Pancreas (tissue), 10 donors: ENCODE data around the gene WDCP. TPM values are rescaled to one million over a fixed set of nuclear protein-coding genes. Genes with fewer than 3 reads are reported as not detected.
"Not testable (repeated sequence)": the region's sequence is repeated elsewhere in the genome, so short reads cannot be mapped to it uniquely, and the experiment has no call there.

Experiments used
- ATAC-seq, 4 donors: fragments of 200-7000 bp; cut with Tn5 transposase; one replicate each; pipeline versions ENCODE4 v1.8.0 to v1.9.1; 2020; ENCODE audit warnings: mild to moderate bottlenecking in 4 of 4, moderate library complexity in 4 of 4
- DNase-seq, 6 donors: peaks; one replicate each; pipeline ENCODE4 v3.0.0-alpha.2; 2020
- FAIRE-seq: peaks from 2 replicates; lab custom pipeline; 2012; peaks lifted over from hg19 to GRCh38; lab: Jason Lieb, UNC
- H3K27ac ChIP-seq, 4 donors: fragments of 200-600 bp; sonication (generic); 1 replicate in 3 of 4; 2 replicates in 1 of 4; pipeline versions ENCODE4 v1.5.0 to v1.8.0; 2020
- H3K27me3 ChIP-seq, 4 donors: fragments of 200-600 bp; one replicate each; pipeline ENCODE4 v1.8.0; 2021
- H3K36me3 ChIP-seq, 3 donors: fragments of 200-600 bp; sonication (generic) in 1 of 3; one replicate each; pipeline versions ENCODE4 v1.5.0 to v1.8.0; 2020 to 2021
- H3K4me1 ChIP-seq, 3 donors: fragments of 200-600 bp; one replicate each; pipeline ENCODE4 v1.8.0; 2021
- H3K4me3 ChIP-seq, 4 donors: fragments of 200-600 bp; sonication (generic) in 2 of 4; one replicate each; pipeline versions ENCODE4 v1.5.0 to v1.8.0; 2020 to 2021
- H3K9me3 ChIP-seq, 4 donors: fragments of 200-600 bp; one replicate each; pipeline ENCODE4 v1.8.0; 2021
- CTCF ChIP-seq, 4 donors: fragments of 200-600 bp; sonication (generic) in 3 of 4; IDR thresholded peaks; one replicate each; pipeline versions ENCODE4 v1.5.0 to v1.8.0; 2021; ENCODE audit warnings: antibody characterized with exemption in 4 of 4
- WGBS, 2 donors: extraction: QIAGEN DNeasy Blood & Tissue Kit; methylation state at CpG; one replicate each; pipeline ENCODE4 v1.1.7; 2013; 5-methylcytosine and 5-hydroxymethylcytosine counted together
- intact Hi-C, 3 donors: fragments of 100-400 bp; cut with DNase I; formaldehyde crosslinking; loops; one replicate each; pipeline versions ENCODE4 v1.11.1 to v1.14.2; 2022
- polyA plus RNA-seq, 2 donors: library from polyadenylated mRNA; stranded (reverse); fragments of 200-250 nt; gene quantifications; one replicate each; pipeline ENCODE4 v1.2.3, GENCODE V29; 2013
- total RNA-seq, 6 donors: library from RNA; stranded (reverse); fragmentation: NEBNext Ultra II Directional in 4 of 6; extraction: Animal tissue kit (Norgen Biotek cat#: 25700) in 4 of 6; gene quantifications; one replicate each; pipeline versions ENCODE4 v1.2.1 to v1.2.4, GENCODE V29; 2021 to 2023
- donor health status: healthy with polysubstance abuse.
- donor health status: DM: no; HTN: no; CAD: no; lungs with moderate emphysema.
- donor health status: DM: no; HTN: no; CAD: no.
- donor health status: control.
- donor health status: control.
- donor health status: Bipolar disorder and iron deficiency.
- donor health status: DM: yes; HTN: yes; CAD: no.
- donor health status: DM: no; HTN: no; CAD: no.
- donor health status: DM: no; HTN: no; CAD: no.
- donor health status: DM: yes; HTN: yes; CAD: no.

WDCP gene
- 1 to 10 TPM; 2.2 to 8.5 (median 3.1) TPM for total RNA-seq
- polyA plus RNA-seq: 1 to 10 TPM in 1 of 2 donors, under 1 TPM in 1; 0.84 to 1.7 TPM

- 0 to 1% methylated on average over 38 of the region's 38 CpGs for WGBS, 2 donors
- no peak within 1 kb of the TSS for H3K27ac ChIP-seq
- FAIRE-seq: peak; percentile 60
These were observed at the start of gene WDCP for GRCh38 chr2:24046930-24047702. Gene WDCP, minus strand, starts transcription at chr2:24047391. Its CDS starts 7,897 bp downstream, at chr2:24039494.

GRCh38 chr2:24095171-24095677, 48.0 kb upstream of the WDCP start:
- H3K4me1 ChIP-seq, H3K36me3 ChIP-seq, H3K4me3 ChIP-seq, FAIRE-seq, DNase-seq, ATAC-seq, H3K9me3 ChIP-seq, intact Hi-C loops, H3K27ac ChIP-seq, H3K27me3 ChIP-seq: not testable (repeated sequence)
- WGBS, 2 donors: 70 to 78% methylated on average over 17 of the region's 17 CpGs

More at GRCh38 chr2:24046930-24047702, at the start of gene WDCP:
- H3K9me3 ChIP-seq: no peaks in the 10 kb centered on the region
- no peaks in the 10 kb centered on the region for H3K36me3 ChIP-seq
- no peak for TF ChIP-seq CTCF (IDR thresholded peaks at IDR 0.05)
- peaks cover 0 to 17% (median 0%) of the 10 kb centered on the region in 3 donors for H3K4me1 ChIP-seq
- H3K4me3 ChIP-seq: peak within 1 kb of the TSS; percentile 33 to 59 (median 48)
- peak; percentile 85 to 97 (median 93) for DNase-seq
- intact Hi-C loops: no loop called here
- H3K27me3 ChIP-seq: no peaks in the 10 kb centered on the region
- peak; percentile 98 to 99 (median 99) for ATAC-seq

GRCh38 chr2:24093270-24093669, 46.1 kb upstream of the WDCP start:
- H3K27ac ChIP-seq, H3K4me1 ChIP-seq, H3K27me3 ChIP-seq, ATAC-seq, FAIRE-seq, DNase-seq, intact Hi-C loops, H3K4me3 ChIP-seq, H3K36me3 ChIP-seq, H3K9me3 ChIP-seq: not testable (repeated sequence)
- WGBS, 2 donors: 97 to 99% methylated on average over 5 of the region's 5 CpGs

- H3K27me3 ChIP-seq: no peaks in the 10 kb centered on the region
- H3K9me3 ChIP-seq: no peaks in the 10 kb centered on the region
- no peak for ATAC-seq
- no peaks in the 10 kb centered on the region for H3K36me3 ChIP-seq
- no peak overlapping the region for H3K4me3 ChIP-seq
- no peak for FAIRE-seq
- 48 to 55% methylated on average over 2 of the region's 2 CpGs for WGBS, 2 donors
- TF ChIP-seq CTCF (IDR thresholded peaks at IDR 0.05): no peak
- H3K4me1 ChIP-seq: no peaks in the 10 kb centered on the region
- intact Hi-C loops: no loop called here
- H3K27ac ChIP-seq: no peak overlapping the region
- DNase-seq: no peak
These were observed 41.7 kb upstream of the WDCP start for GRCh38 chr2:24088821-24089359.

- 76 to 80% methylated on average over 3 of the region's 3 CpGs for WGBS, 2 donors
- Histone ChIP-seq H3K27me3 (no peaks in the 10 kb centered on the region), H3K4me1 (peaks cover 0 to 9% (median 4%) of the 10 kb centered on the region in 3 donors), H3K27ac (no peak overlapping the region), H3K9me3 (no peaks in the 10 kb centered on the region), H3K36me3 (no peaks in the 10 kb centered on the region), H3K4me3 (no peak overlapping the region)
- ATAC-seq: no peak
- no peak for DNase-seq
- no peak for TF ChIP-seq CTCF (IDR thresholded peaks at IDR 0.05)
- no peak for FAIRE-seq
- intact Hi-C loops: no loop called here
These were observed 39.8 kb upstream of the WDCP start for GRCh38 chr2:24087032-24087431.
